ENCODE measurements around the gene MYO1F. TPM values are rescaled to one million over a fixed set of nuclear protein-coding genes. Genes with fewer than 3 reads are reported as not detected.
"Not testable (repeated sequence)": the region's sequence is repeated elsewhere in the genome, so short reads cannot be mapped to it uniquely, and the experiment has no call there.

Gene MYO1F
- total and polyA plus RNA-seq, 2 of the 13 experiments (the other 11 are each of a cell fraction or from before 2014, with no cell fraction given): 0.09 to 0.13 TPM

DNA sequence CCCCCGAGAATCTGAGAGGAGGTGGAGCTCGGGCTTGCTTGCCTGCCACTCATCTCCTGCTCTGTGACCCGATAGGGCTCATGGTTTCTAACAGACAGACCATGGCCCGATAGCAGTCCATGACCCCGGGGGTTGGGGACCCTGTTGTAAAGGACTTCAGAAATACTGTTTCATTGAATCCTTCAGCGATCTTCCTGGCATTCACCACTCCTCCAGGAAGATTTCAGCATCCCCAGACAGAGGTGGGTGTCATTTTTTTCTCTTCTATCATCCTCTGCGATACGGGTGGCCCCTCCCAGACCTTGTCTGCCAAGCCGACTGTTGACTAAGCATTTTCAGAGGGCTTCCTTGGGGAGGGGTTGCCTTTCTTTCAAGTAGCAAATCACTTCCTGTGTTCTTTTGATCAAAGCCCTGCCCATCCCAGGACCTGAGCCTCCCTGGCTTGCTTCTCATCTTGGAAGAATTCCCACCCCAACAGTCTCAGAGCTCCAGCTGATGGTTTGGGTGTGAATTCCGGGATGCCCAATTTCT is 1.7 kb downstream of the MYO1F start (continued):
- TF ChIP-seq ZNF839 (CRISPR knock-in tag; IDR thresholded peaks at IDR 0.05; ENCODE audit: borderline replicate concordance) (no peak), NKX3-1 (CRISPR knock-in tag; IDR thresholded peaks at IDR 0.05) (no peak), SP2 (CRISPR knock-in tag; IDR thresholded peaks at IDR 0.05) (no peak), HES4 (CRISPR knock-in tag; IDR thresholded peaks at IDR 0.05; ENCODE audit: borderline replicate concordance) (no peak), HNRNPH1 (optimal IDR thresholded peaks at IDR 0.05; ENCODE audit: low read depth, low read length) (no peak), ZNF138 (CRISPR knock-in tag; IDR thresholded peaks at IDR 0.05; ENCODE audit: low read depth) (no peak), ZNF501 (CRISPR knock-in tag; IDR thresholded peaks at IDR 0.05) (no peak), SNAPC2 (CRISPR knock-in tag; IDR thresholded peaks at IDR 0.05) (no peak), TBL1XR1 (IDR thresholded peaks at IDR 0.05; ENCODE audit: borderline replicate concordance, low read length, partially characterized antibody) (no peak), FLYWCH1 (CRISPR knock-in tag; IDR thresholded peaks at IDR 0.05) (no peak), SNRNP70 (IDR thresholded peaks at IDR 0.05; ENCODE audit: low read depth, low read length) (no peak)
- TF ChIP-seq, protein P1, sequence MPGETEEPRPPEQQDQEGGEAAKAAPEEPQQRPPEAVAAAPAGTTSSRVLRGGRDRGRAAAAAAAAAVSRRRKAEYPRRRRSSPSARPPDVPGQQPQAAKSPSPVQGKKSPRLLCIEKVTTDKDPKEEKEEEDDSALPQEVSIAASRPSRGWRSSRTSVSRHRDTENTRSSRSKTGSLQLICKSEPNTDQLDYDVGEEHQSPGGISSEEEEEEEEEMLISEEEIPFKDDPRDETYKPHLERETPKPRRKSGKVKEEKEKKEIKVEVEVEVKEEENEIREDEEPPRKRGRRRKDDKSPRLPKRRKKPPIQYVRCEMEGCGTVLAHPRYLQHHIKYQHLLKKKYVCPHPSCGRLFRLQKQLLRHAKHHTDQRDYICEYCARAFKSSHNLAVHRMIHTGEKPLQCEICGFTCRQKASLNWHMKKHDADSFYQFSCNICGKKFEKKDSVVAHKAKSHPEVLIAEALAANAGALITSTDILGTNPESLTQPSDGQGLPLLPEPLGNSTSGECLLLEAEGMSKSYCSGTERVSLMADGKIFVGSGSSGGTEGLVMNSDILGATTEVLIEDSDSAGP (CRISPR knock-in tag; IDR thresholded peaks at IDR 0.05; ENCODE audit: borderline replicate concordance): no peak
- TF ChIP-seq, protein P2, sequence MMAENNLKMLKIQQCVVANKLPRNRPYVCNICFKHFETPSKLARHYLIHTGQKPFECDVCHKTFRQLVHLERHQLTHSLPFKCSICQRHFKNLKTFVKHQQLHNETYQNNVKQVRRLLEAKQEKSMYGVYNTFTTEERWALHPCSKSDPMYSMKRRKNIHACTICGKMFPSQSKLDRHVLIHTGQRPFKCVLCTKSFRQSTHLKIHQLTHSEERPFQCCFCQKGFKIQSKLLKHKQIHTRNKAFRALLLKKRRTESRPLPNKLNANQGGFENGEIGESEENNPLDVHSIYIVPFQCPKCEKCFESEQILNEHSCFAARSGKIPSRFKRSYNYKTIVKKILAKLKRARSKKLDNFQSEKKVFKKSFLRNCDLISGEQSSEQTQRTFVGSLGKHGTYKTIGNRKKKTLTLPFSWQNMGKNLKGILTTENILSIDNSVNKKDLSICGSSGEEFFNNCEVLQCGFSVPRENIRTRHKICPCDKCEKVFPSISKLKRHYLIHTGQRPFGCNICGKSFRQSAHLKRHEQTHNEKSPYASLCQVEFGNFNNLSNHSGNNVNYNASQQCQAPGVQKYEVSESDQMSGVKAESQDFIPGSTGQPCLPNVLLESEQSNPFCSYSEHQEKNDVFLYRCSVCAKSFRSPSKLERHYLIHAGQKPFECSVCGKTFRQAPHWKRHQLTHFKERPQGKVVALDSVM (CRISPR knock-in tag; IDR thresholded peaks at IDR 0.05): no peak

DNA sequence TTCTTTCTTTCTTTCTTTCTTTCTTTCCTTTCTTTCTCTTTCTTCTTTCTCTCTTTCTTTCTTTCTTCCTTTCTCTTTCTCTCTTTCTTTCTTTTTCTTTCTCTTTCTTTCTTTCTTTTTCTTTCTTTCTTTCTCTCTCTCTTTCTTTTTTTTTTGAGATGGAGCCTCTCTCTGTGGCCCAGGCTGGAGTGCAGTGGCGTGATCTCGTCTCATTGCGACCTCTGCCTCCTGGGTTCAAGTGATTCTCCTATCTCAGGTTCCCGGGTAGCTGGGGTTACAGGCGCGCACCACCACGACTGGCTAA is 2.7 kb downstream of the MYO1F start:
- H3K79me2 ChIP-seq (ENCODE audit: insufficient read depth, low read length); H3K27ac ChIP-seq (ENCODE audit: extremely low read length, insufficient read depth, low read length); H3K9me3 ChIP-seq (ENCODE audit: low read length); H3K4me3 ChIP-seq (replicated peaks in 1 of 3; ENCODE audit: insufficient read depth in 1 of 3, low read depth in 2 of 3, low read length in 3 of 3); in situ Hi-C loops (cut with HindIII; ENCODE audit: extremely low pct_ligation_motif_present, low pct_unique_long_range_greater_than_20kb); CTCF ChIA-PET (ENCODE audit: low intra/inter-chr PET ratio, low total read pairs); H3K9ac ChIP-seq (ENCODE audit: insufficient read depth, low read depth, low read length); H3K4me2 ChIP-seq (ENCODE audit: low read depth, low read length); DNase-seq (ENCODE audit: low spot score); ATAC-seq; BruUV-seq (replicated peaks); H4K20me1 ChIP-seq (ENCODE audit: insufficient read depth, low read length); FAIRE-seq; H2AFZ ChIP-seq (ENCODE audit: low read length); POLR2A ChIA-PET; H3K36me3 ChIP-seq (replicated peaks in 1 of 2; ENCODE audit: control insufficient read depth in 1 of 2, insufficient read depth in 2 of 2, low read length in 2 of 2): not testable (repeated sequence)
- intact Hi-C loops (cut with micrococcal nuclease; ENCODE audit: unreplicated experiment): loop anchor here (10.0 kb wide), 1 partner anchor 50 kb away; no protein-coding TSS in a partner anchor
- peaks cover 16% of the 10 kb centered on the region; the same call in 1 of the 2 replicates for H3K4me1 ChIP-seq (ENCODE audit: insufficient read depth, low read length)
- WGBS (ENCODE audit: low lambda C conversion rate): 83% methylated on average over 7 of the region's 7 CpGs
- H3K27me3 ChIP-seq (ENCODE audit: control insufficient read depth in 1 of 2, insufficient read depth in 2 of 2, low read length in 2 of 2): peaks cover 0 to 16% of the 10 kb centered on the region in 2 experiments; a peak in 3 of 5 replicates

All from HepG2 (cell line).